Thyroid gland (tissue), 4 donors: ENCODE data around the gene EFTUD2.

Experiments
- POLR2A ChIP-seq, 2 donors: fragments of 450-650 bp; IDR thresholded peaks; one replicate each; pipeline ENCODE4 v1.6.1; 2017; ENCODE audit warnings: antibody characterized with exemption in 2 of 2, mild to moderate bottlenecking in 2 of 2, moderate library complexity in 1 of 2
- TF ChIP-seq, protein P1 (sequence below), 6 experiments: fragments of 200-600 bp in 3 of 6; fragments of 450-650 bp in 3 of 6; sonication (generic) in 3 of 6; IDR thresholded peaks; one replicate each; pipeline ENCODE4 v1.5.1; 2016 to 2019; ENCODE audit warnings: antibody characterized with exemption in 6 of 6, mild to moderate bottlenecking in 2 of 6, inconsistent platforms in 1 of 6, moderate library complexity in 1 of 6

- no peak for TF ChIP-seq POLR2A (IDR thresholded peaks at IDR 0.05)
- TF ChIP-seq, protein P1, sequence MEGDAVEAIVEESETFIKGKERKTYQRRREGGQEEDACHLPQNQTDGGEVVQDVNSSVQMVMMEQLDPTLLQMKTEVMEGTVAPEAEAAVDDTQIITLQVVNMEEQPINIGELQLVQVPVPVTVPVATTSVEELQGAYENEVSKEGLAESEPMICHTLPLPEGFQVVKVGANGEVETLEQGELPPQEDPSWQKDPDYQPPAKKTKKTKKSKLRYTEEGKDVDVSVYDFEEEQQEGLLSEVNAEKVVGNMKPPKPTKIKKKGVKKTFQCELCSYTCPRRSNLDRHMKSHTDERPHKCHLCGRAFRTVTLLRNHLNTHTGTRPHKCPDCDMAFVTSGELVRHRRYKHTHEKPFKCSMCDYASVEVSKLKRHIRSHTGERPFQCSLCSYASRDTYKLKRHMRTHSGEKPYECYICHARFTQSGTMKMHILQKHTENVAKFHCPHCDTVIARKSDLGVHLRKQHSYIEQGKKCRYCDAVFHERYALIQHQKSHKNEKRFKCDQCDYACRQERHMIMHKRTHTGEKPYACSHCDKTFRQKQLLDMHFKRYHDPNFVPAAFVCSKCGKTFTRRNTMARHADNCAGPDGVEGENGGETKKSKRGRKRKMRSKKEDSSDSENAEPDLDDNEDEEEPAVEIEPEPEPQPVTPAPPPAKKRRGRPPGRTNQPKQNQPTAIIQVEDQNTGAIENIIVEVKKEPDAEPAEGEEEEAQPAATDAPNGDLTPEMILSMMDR (IDR thresholded peaks at IDR 0.05), result no peak
Measured at GRCh38 chr17:44831371-44831770, 67.9 kb downstream of the EFTUD2 start.
